ENCODE results near the gene RBBP8NL.
"Not testable (repeated sequence)": the region's sequence is repeated elsewhere in the genome, so short reads cannot be mapped to it uniquely, and the experiment has no call there.

RBBP8NL gene

DNA sequence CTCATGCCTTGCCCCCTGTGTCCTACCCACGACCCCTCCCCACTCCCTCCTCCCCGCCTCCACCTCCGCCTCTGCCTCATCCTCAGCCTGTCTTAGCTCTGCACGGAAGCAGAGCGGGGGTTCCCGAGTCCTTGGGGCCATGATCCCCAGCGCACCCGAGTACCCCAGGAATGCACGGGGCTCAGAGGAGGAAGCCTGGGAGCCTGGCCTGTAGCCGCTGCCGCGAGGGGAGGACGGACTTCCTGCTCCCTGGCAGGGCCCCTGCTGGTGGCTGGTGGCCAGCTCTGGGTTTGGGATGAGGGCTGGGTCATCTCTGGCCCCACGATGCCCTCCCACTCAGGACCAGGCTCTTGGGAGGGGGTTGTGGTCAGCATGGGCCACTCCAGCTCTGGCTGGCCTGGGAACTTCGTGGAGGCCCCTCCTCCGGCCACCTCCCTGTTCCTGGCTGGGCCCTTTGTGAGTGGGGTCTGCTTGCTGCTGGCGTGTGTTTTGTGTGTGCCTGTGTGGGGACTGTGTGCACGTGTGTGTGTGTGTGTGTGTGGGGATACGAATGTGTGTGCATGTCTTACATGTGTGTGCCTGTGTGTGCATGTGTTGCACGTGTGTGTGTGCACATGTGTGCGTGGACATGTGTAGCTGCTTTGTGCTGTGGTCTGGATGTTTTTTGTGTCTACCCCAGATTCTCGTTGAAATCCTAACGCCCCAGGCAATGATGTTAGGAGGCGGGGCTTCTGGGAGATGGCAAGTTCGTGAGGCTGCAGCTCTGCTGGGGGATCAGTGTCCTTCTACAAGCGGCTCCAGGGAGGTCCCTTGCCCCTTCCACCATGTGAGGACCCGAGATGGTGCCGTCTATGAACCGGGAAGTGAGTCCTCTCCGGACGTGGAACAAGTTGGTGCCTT, 1.3 kb upstream of the RBBP8NL start:
- DNase-seq (ENCODE audit: low spot score) = no peak
- in situ Hi-C loops (cut with MboI; ENCODE audit: low sequenced_read_pairs, unreplicated experiment) = no loop called here

GRCh38 chr20:62428002-62428372, 648 bp upstream of the RBBP8NL start:
- in situ Hi-C loops (cut with MboI; ENCODE audit: low sequenced_read_pairs, unreplicated experiment) = no loop called here
- TF ChIP-seq, protein P1, sequence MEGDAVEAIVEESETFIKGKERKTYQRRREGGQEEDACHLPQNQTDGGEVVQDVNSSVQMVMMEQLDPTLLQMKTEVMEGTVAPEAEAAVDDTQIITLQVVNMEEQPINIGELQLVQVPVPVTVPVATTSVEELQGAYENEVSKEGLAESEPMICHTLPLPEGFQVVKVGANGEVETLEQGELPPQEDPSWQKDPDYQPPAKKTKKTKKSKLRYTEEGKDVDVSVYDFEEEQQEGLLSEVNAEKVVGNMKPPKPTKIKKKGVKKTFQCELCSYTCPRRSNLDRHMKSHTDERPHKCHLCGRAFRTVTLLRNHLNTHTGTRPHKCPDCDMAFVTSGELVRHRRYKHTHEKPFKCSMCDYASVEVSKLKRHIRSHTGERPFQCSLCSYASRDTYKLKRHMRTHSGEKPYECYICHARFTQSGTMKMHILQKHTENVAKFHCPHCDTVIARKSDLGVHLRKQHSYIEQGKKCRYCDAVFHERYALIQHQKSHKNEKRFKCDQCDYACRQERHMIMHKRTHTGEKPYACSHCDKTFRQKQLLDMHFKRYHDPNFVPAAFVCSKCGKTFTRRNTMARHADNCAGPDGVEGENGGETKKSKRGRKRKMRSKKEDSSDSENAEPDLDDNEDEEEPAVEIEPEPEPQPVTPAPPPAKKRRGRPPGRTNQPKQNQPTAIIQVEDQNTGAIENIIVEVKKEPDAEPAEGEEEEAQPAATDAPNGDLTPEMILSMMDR (IDR thresholded peaks at IDR 0.05; ENCODE audit: borderline replicate concordance, control extremely low read depth, extremely low read depth, insufficient read depth, missing control alignments) = no peak
- no peak for DNase-seq (ENCODE audit: low spot score)

More for the DNA sequence above, 1.3 kb upstream of the RBBP8NL start:
- TF ChIP-seq, protein P1 (IDR thresholded peaks at IDR 0.05; ENCODE audit: borderline replicate concordance, control extremely low read depth, extremely low read depth, insufficient read depth, missing control alignments) = no peak

GRCh38 chr20:62426699-62427131, 624 bp downstream of the RBBP8NL start:
- TF ChIP-seq, protein P1 (IDR thresholded peaks at IDR 0.05; ENCODE audit: borderline replicate concordance, control extremely low read depth, extremely low read depth, insufficient read depth, missing control alignments) = no peak
- in situ Hi-C loops (cut with MboI; ENCODE audit: low sequenced_read_pairs, unreplicated experiment) = no loop called here
- DNase-seq (ENCODE audit: low spot score) = no peak

DNA sequence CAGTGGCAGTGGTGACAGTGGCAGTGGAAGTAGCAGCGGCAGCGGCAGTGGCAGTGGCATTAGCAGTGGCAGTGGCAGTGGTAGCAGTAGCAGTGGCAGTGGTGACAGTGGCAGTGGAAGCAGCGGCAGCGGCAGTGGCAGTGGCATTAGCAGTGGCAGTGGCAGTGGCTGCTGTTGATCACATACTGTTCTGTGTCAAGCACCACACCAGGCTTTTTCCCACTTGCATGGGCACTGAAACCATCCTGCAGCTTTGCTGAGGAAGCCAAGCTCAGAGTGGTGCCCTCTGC, 1.3 kb downstream of the RBBP8NL start:
- DNase-seq (ENCODE audit: low spot score); in situ Hi-C loops (cut with MboI; ENCODE audit: low sequenced_read_pairs, unreplicated experiment): not testable (repeated sequence)

DNA sequence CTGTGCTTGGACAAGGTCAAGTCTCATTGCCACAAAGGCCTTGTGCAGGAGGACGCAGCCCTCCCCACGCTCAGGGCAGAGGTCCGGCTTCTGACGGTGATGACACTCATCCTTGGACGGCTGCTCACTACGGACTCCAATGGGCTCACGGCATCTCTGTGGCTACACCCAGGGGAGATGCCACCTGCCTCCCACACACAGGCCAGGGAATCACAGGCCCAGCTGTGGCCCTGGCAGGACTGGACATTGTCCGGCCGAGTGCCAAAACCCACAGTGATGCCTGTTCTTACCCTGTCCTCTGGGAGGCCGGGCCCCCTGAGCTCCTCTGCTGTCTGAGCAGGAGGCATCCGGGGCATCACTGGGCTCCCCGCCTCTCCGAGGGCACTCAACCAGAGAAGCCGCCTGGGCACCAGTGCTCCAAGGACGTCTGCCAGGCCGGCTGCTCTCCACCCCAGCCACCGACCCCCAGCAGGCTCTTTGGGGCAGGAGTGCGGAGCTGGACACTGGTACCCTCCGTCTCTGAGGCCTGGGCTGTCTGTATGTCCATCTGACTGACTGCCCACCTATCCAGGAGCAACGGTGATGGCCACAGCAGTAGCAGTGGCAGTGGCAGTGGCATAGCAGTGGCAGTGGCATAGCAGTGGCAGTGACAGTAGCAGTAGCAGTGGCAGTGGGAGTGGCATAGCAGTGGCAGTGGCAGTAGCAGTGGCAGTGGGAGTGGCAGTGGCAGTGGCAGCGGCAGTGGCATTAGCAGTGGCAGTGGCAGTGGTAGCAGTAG, 1.9 kb downstream of the RBBP8NL start:
- TF ChIP-seq, protein P1 (IDR thresholded peaks at IDR 0.05; ENCODE audit: borderline replicate concordance, control extremely low read depth, extremely low read depth, insufficient read depth, missing control alignments) = no peak
- in situ Hi-C loops (cut with MboI; ENCODE audit: low sequenced_read_pairs, unreplicated experiment) = no loop called here
- no peak for DNase-seq (ENCODE audit: low spot score)

DNA sequence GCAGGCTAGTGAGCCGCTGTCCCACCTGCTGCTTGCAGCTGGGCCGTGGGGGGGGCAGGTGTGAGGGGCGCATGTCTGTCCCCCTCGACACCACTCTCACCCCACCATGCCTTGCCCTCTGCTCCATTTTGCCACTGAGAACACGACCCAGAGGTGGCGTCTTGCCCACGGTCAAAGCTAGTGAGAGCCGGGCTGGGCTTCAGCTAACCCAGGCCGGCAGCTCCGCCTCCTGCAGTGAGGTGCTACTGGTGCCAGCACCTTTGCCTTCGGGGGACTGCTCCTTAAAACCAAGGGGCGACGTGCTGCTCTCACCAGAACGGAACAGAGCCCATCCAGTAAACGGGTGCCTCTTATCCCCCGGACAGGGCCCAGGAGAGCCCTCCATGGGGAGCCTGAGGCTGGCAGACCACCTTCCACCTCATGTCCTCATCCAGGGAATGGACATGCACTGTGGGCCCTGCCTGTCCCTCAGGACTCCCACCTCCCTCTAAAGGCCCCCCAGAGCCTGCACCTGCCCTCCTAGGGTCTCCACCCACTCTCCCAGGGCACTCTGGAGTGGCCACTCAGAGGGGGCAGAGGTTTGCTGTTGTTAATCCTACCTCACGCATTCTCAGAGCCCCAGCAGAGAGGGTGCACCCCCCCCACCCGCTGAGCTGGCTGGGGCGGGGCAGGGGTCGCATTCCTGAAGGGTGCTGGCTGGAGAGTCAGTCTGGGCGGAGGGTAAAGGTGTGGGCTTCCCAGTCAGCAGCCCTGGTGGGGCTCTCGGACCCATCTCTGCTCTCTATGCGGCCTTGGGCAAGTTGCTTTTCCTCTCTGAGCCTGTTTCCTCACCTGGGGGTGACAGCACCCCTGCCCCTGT, 2.9 kb downstream of the RBBP8NL start:
- TF ChIP-seq, protein P1 (IDR thresholded peaks at IDR 0.05; ENCODE audit: borderline replicate concordance, control extremely low read depth, extremely low read depth, insufficient read depth, missing control alignments) = no peak
- in situ Hi-C loops (cut with MboI; ENCODE audit: low sequenced_read_pairs, unreplicated experiment) = no loop called here
- DNase-seq (ENCODE audit: low spot score) = no peak
